NT2/D1 (cell line): ENCODE measurements around the gene MTOR.
"Not testable (repeated sequence)": the region's sequence is repeated elsewhere in the genome, so short reads cannot be mapped to it uniquely, and the experiment has no call there.

ENCODE experiments used
- DNase-seq: peaks from one replicate; pipeline ENCODE4 v3.0.0-alpha.2; 2011; ENCODE audit warnings: low read depth, low spot score
- H3K27me3 ChIP-seq: 2 replicates; pipeline ENCODE4 v1.6.0; 2011; ENCODE audit warnings: mild to moderate bottlenecking; ENCODE audit not compliant: insufficient read length, insufficient read depth
- H3K36me3 ChIP-seq: 2 replicates; pipeline ENCODE4 v1.6.1; 2011; ENCODE audit warnings: mild to moderate bottlenecking, low read length, mixed read lengths; ENCODE audit not compliant: insufficient read depth, insufficient read length
- H3K4me1 ChIP-seq: 2 replicates; pipeline ENCODE4 v1.5.1; 2011; ENCODE audit not compliant: insufficient read depth, insufficient read length
- H3K4me3 ChIP-seq: 2 replicates; pipeline ENCODE4 v1.5.1; 2011; ENCODE audit warnings: low read depth; ENCODE audit not compliant: insufficient read length
- H3K9ac ChIP-seq: 2 replicates; pipeline ENCODE4 v1.6.0; 2011; ENCODE audit warnings: low read depth; ENCODE audit not compliant: insufficient read length
- H3K9me3 ChIP-seq: 2 replicates; pipeline ENCODE4 v1.5.1; 2011; ENCODE audit warnings: mild to moderate bottlenecking, low read length; ENCODE audit not compliant: insufficient read depth
- SUZ12 ChIP-seq: IDR thresholded peaks from 2 replicates; pipeline ENCODE4 v1.6.1; 2011; ENCODE audit not compliant: insufficient read length, insufficient read depth; ENCODE audit errors: extremely low read depth
- YY1 ChIP-seq: IDR thresholded peaks from 2 replicates; pipeline ENCODE4 v1.6.1; 2011; ENCODE audit not compliant: insufficient read length, insufficient read depth
- ZNF274 ChIP-seq: IDR thresholded peaks from 2 replicates; pipeline ENCODE4 v1.6.1; 2011; ENCODE audit warnings: mild to moderate bottlenecking, low read depth, low read length

Gene MTOR

GRCh38 chr1:11187931-11188330 is 74.4 kb downstream of the MTOR start:
- Histone ChIP-seq H3K36me3 (peaks cover 66% of the 10 kb centered on the region), H3K4me3 (no peak overlapping the region), H3K27me3 (no peaks in the 10 kb centered on the region), H3K9ac (no peak overlapping the region), H3K9me3 (no peaks in the 10 kb centered on the region), H3K4me1 (peaks cover 7% of the 10 kb centered on the region)
- no peak for DNase-seq
- no peak for TF ChIP-seq ZNF274
- no peak for TF ChIP-seq SUZ12
- TF ChIP-seq YY1: no peak

GRCh38 chr1:11187494-11187893 is 74.9 kb downstream of the MTOR start:
- Histone ChIP-seq H3K4me3 (no peak overlapping the region), H3K36me3 (peaks cover 69% of the 10 kb centered on the region), H3K27me3 (no peaks in the 10 kb centered on the region), H3K9me3 (no peaks in the 10 kb centered on the region), H3K4me1 (peaks cover 7% of the 10 kb centered on the region), H3K9ac (no peak overlapping the region)
- TF ChIP-seq SUZ12: no peak
- no peak for DNase-seq

GRCh38 chr1:11187000-11187399 is 75.4 kb downstream of the MTOR start:
- H3K4me1 ChIP-seq: peaks cover 7% of the 10 kb centered on the region
- peaks cover 68% of the 10 kb centered on the region for H3K36me3 ChIP-seq
- DNase-seq: no peak
- TF ChIP-seq ZNF274: no peak
- TF ChIP-seq SUZ12: no peak
- no peak for TF ChIP-seq YY1
- H3K9me3 ChIP-seq: no peaks in the 10 kb centered on the region
- no peaks in the 10 kb centered on the region for H3K27me3 ChIP-seq
- H3K4me3 ChIP-seq: no peak overlapping the region
- no peak overlapping the region for H3K9ac ChIP-seq

GRCh38 chr1:11184973-11185372 is 77.4 kb downstream of the MTOR start:
- H3K9me3 ChIP-seq: no peaks in the 10 kb centered on the region
- H3K4me1 ChIP-seq: peaks cover 7% of the 10 kb centered on the region
- no peak for TF ChIP-seq SUZ12
- no peak for TF ChIP-seq YY1
- no peak for TF ChIP-seq ZNF274
- H3K4me3 ChIP-seq: no peak overlapping the region
- H3K36me3 ChIP-seq: peaks cover 55% of the 10 kb centered on the region
- no peaks in the 10 kb centered on the region for H3K27me3 ChIP-seq
- H3K9ac ChIP-seq: no peak overlapping the region
- DNase-seq: no peak

- TF ChIP-seq YY1: no peak
Measured at GRCh38 chr1:11182884-11183283, 79.5 kb downstream of the MTOR start.

GRCh38 chr1:11180342-11180744 is 82.0 kb downstream of the MTOR start:
- no peak for DNase-seq

More at GRCh38 chr1:11182884-11183283, 79.5 kb downstream of the MTOR start:
- Histone ChIP-seq H3K9me3 (no peaks in the 10 kb centered on the region), H3K4me1 (no peaks in the 10 kb centered on the region), H3K4me3 (no peak overlapping the region), H3K27me3 (no peaks in the 10 kb centered on the region), H3K9ac (no peak overlapping the region), H3K36me3 (peaks cover 61% of the 10 kb centered on the region)
- DNase-seq: no peak

GRCh38 chr1:11179749-11180148 is 82.6 kb downstream of the MTOR start:
- not testable (repeated sequence) for H3K27me3 ChIP-seq, DNase-seq, H3K9me3 ChIP-seq, H3K4me3 ChIP-seq, H3K9ac ChIP-seq, H3K4me1 ChIP-seq
- peaks cover 42% of the 10 kb centered on the region for H3K36me3 ChIP-seq

More at GRCh38 chr1:11180342-11180744, 82.0 kb downstream of the MTOR start:
- TF ChIP-seq YY1: no peak
- TF ChIP-seq ZNF274: no peak
- no peak for TF ChIP-seq SUZ12
- H3K4me1 ChIP-seq: peaks cover 3% of the 10 kb centered on the region
- H3K36me3 ChIP-seq: peaks cover 44% of the 10 kb centered on the region
- H3K27me3 ChIP-seq: no peaks in the 10 kb centered on the region
- no peak overlapping the region for H3K9ac ChIP-seq
- no peaks in the 10 kb centered on the region for H3K9me3 ChIP-seq
- no peak overlapping the region for H3K4me3 ChIP-seq

- Histone ChIP-seq H3K9me3 (no peaks in the 10 kb centered on the region), H3K4me3 (no peak overlapping the region), H3K4me1 (peaks cover 3% of the 10 kb centered on the region), H3K27me3 (no peaks in the 10 kb centered on the region), H3K36me3 (peaks cover 40% of the 10 kb centered on the region), H3K9ac (no peak overlapping the region)
- TF ChIP-seq ZNF274 (no peak), YY1 (no peak), SUZ12 (no peak)
- DNase-seq: no peak
Measured at GRCh38 chr1:11179125-11179524, 83.2 kb downstream of the MTOR start.
